WTC11 (cell line): ENCODE results near the gene ASMTL. TPM values are rescaled to one million over a fixed set of nuclear protein-coding genes. Genes with fewer than 3 reads are reported as not detected.
A peak's percentile ranks its signal among the peaks of the same experiment; 100 is the strongest.

ENCODE experiments used
- ATAC-seq: fragments of 200-7000 bp; cut with Tn5 transposase; 2 replicates; pipeline ENCODE4 v1.10.0; 2021; ENCODE audit warnings: mild to moderate bottlenecking, moderate library complexity
- CTCF ChIA-PET: fragments of 300-600 bp; sonication (Branson Sonifier 250); formaldehyde crosslinking; loops from one replicate; lab custom pipeline; 2021; ENCODE audit warnings: antibody characterized with exemption; lab: Charles Lee
- POLR2A ChIA-PET: fragments of 350-600 bp; sonication (Branson Sonifier 250); formaldehyde crosslinking; loops from one replicate; lab custom pipeline; 2021; ENCODE audit warnings: antibody characterized with exemption; lab: Charles Lee
- DNase-seq: peaks from one replicate; pipeline ENCODE4 v3.0.0; 2021; ENCODE audit warnings: low spot score
- H3K27ac Mint-ChIP-seq: 2 replicates; pipeline ENCODE4 v1.8.0; 2021; ENCODE audit warnings: mixed read lengths
- H3K27me3 Mint-ChIP-seq: 2 replicates; pipeline ENCODE4 v1.8.0; 2021; ENCODE audit warnings: low read depth, mild to moderate bottlenecking, moderate library complexity, mixed read lengths
- H3K36me3 Mint-ChIP-seq: 2 replicates; pipeline ENCODE4 v1.8.0; 2021; ENCODE audit warnings: mixed read lengths
- H3K4me1 Mint-ChIP-seq: 2 replicates; pipeline ENCODE4 v1.8.0; 2022; ENCODE audit warnings: mixed read lengths
- H3K4me3 Mint-ChIP-seq: 2 replicates; pipeline ENCODE4 v1.8.0; 2021; ENCODE audit warnings: mild to moderate bottlenecking, moderate library complexity, mixed read lengths
- H3K9me3 Mint-ChIP-seq: 2 replicates; pipeline ENCODE4 v1.8.0; 2021; ENCODE audit warnings: mixed read lengths
- CBFB ChIP-seq: sonication (generic); formaldehyde crosslinking; IDR thresholded peaks from 2 replicates; pipeline ENCODE4 v1.8.1; 2022; ENCODE audit warnings: mild to moderate bottlenecking, low read depth, missing genetic modification reagents
- CREB1 ChIP-seq: sonication (generic); formaldehyde crosslinking; IDR thresholded peaks from 2 replicates; pipeline ENCODE4 v1.8.0; 2023; ENCODE audit warnings: mild to moderate bottlenecking, missing genetic modification reagents
- CREM ChIP-seq: sonication (generic); formaldehyde crosslinking; IDR thresholded peaks from 2 replicates; pipeline ENCODE4 v1.8.1; 2022; ENCODE audit warnings: mild to moderate bottlenecking, missing genetic modification reagents, moderate library complexity
- ESRRA ChIP-seq: sonication (generic); formaldehyde crosslinking; IDR thresholded peaks from 2 replicates; pipeline ENCODE4 v1.8.1; 2022; ENCODE audit warnings: mild to moderate bottlenecking, missing genetic modification reagents, borderline replicate concordance
- ETV6 ChIP-seq: sonication (generic); formaldehyde crosslinking; IDR thresholded peaks from 2 replicates; pipeline ENCODE4 v1.8.1; 2022; ENCODE audit warnings: mild to moderate bottlenecking, missing genetic modification reagents
- FOXP1 ChIP-seq: sonication (generic); formaldehyde crosslinking; IDR thresholded peaks from 2 replicates; pipeline ENCODE4 v1.8.0; 2022; ENCODE audit warnings: missing genetic modification reagents, mild to moderate bottlenecking, moderate library complexity, borderline replicate concordance
- GABPB1 ChIP-seq: sonication (generic); formaldehyde crosslinking; IDR thresholded peaks from 2 replicates; pipeline ENCODE4 v1.8.1; 2023; ENCODE audit warnings: mild to moderate bottlenecking, missing genetic modification reagents
- GRHL2 ChIP-seq: fragments of 250-450 bp; sonication (Bioruptor Pico); IDR thresholded peaks from 2 replicates; pipeline ENCODE4 v1.8.0; 2022; ENCODE audit warnings: mild to moderate bottlenecking, moderate library complexity; ENCODE audit not compliant: insufficient replicate concordance, severe bottlenecking
- NR2C2 ChIP-seq: sonication (generic); formaldehyde crosslinking; IDR thresholded peaks from 2 replicates; pipeline ENCODE4 v1.8.0; 2022; ENCODE audit warnings: mild to moderate bottlenecking, missing genetic modification reagents
- PRRX2 ChIP-seq: fragments of 250-450 bp; sonication (Bioruptor Pico); IDR thresholded peaks from 2 replicates; pipeline ENCODE4 v1.8.0; 2021; ENCODE audit warnings: mild to moderate bottlenecking
- RELA ChIP-seq: sonication (generic); formaldehyde crosslinking; IDR thresholded peaks from 2 replicates; pipeline ENCODE4 v1.8.1; 2022; ENCODE audit warnings: missing genetic modification reagents, mild to moderate bottlenecking, borderline replicate concordance
- TCF7 ChIP-seq: sonication (generic); formaldehyde crosslinking; IDR thresholded peaks from 2 replicates; pipeline ENCODE4 v1.8.0; 2022; ENCODE audit warnings: mild to moderate bottlenecking, low read depth, missing genetic modification reagents, moderate library complexity
- TEAD1 ChIP-seq: sonication (generic); formaldehyde crosslinking; IDR thresholded peaks from 2 replicates; pipeline ENCODE4 v1.8.0; 2022; ENCODE audit warnings: mild to moderate bottlenecking, missing genetic modification reagents
- ZNF263 ChIP-seq: sonication (generic); formaldehyde crosslinking; IDR thresholded peaks from 2 replicates; pipeline ENCODE4 v1.8.1; 2022; ENCODE audit warnings: low read depth, mild to moderate bottlenecking, moderate library complexity, missing genetic modification reagents
- ZNF671 ChIP-seq: fragments of 250-450 bp; sonication (Bioruptor Pico); IDR thresholded peaks from 2 replicates; pipeline ENCODE4 v1.8.0; 2021; ENCODE audit warnings: mild to moderate bottlenecking
- total RNA-seq: library from RNA; stranded (reverse); gene quantifications from 3 replicates; pipeline ENCODE4 v1.2.3, GENCODE V29; 2021
- TF ChIP-seq, protein P1 (sequence below): fragments of 250-450 bp; sonication (Bioruptor Pico); conservative IDR thresholded peaks from 2 replicates; pipeline ENCODE4 v1.9.0; 2021; ENCODE audit warnings: mild to moderate bottlenecking
- TF ChIP-seq, protein P2 (sequence below): sonication (generic); formaldehyde crosslinking; conservative IDR thresholded peaks from 2 replicates; pipeline ENCODE4 v1.8.1; 2022; ENCODE audit warnings: mild to moderate bottlenecking, missing genetic modification reagents
- TF ChIP-seq, protein P3 (sequence below): sonication (generic); formaldehyde crosslinking; IDR thresholded peaks from 2 replicates; pipeline ENCODE4 v1.8.1; 2022; ENCODE audit warnings: mild to moderate bottlenecking, moderate library complexity, missing genetic modification reagents
- TF ChIP-seq, protein P4 (sequence below): sonication (generic); formaldehyde crosslinking; IDR thresholded peaks from 2 replicates; pipeline ENCODE4 v1.8.0; 2023; ENCODE audit warnings: mild to moderate bottlenecking, missing genetic modification reagents
- TF ChIP-seq, protein P5 (sequence below): sonication (generic); formaldehyde crosslinking; IDR thresholded peaks from 2 replicates; pipeline ENCODE4 v1.8.0; 2022; ENCODE audit warnings: missing genetic modification reagents

The ASMTL gene
- total RNA-seq, 1 experiment from 2014 or later = 70.6 TPM

DNA sequence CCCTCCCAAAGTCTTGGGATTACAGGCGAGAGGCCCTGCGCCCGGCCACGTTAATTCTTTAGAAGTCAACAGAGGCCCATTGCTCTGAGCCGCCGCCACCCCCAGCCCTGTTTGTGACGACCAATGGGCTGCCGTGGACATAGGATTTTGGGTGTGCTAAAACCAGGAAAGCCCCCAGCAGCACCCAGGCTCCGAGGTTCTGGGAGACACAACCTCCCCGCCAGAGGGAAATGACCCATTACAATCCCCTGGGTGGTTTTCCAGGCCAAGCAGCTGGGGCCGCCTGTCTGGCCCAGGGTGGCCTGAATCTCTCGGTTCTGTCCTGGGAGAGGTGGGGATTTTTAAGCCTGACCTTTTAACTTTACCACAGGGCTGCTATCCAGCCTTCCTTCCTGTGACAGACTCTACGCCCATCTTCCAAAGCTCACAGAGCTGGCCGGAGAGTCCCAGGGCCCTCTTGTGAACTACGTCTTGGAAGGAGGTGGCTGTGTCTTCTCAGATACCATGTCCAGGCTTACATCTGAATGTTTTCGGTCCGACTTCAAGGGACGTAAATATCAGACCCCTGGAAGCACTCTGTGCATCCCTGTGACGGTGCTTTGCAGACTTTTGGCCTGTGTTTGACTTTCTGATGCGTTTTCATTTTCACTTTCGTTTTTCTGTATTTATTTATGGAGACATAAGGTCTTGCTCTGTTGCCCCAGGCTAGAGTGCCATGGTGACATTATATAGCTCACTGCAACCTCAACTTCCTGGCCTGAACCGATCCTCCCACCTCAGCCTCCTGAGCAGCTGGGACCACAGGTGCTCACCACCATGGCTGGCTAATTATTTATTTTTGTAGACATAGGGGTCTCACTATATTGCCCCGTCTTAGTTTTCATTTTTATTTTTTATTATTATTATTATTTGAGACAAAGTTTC lies 48.3 kb upstream of the ASMTL start:
- H3K36me3 Mint-ChIP-seq = no peaks in the 10 kb centered on the region
- no peak overlapping the region for H3K4me3 Mint-ChIP-seq
- CTCF ChIA-PET = no interaction called here

DNA sequence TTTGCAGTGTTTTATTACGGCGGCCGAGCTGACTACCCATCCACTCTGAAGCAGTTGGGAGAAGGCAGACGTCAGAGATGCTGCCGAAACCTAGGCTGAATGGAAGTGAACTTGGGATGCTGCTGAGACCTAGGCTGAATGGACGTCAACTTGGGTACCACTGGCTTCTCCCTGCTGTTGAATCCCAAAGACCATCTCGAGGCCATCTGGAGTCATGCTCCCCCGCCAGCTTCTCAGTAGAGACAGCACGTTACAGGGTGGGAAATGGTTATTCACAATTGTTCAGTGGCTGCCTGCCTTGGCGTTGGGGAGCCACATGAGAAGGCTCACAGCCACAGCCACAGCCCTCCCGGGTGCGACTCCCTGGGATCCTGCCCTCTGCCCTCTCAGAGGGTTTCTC lies 43.4 kb upstream of the ASMTL start:
- Mint-ChIP-seq H3K27ac (no peak overlapping the region), H3K9me3 (peaks cover 13% of the 10 kb centered on the region), H3K36me3 (peaks cover 9% of the 10 kb centered on the region), H3K4me3 (no peak overlapping the region), H3K4me1 (peaks cover 9% of the 10 kb centered on the region), H3K27me3 (peaks cover 10% of the 10 kb centered on the region)
- POLR2A ChIA-PET = no interaction called here
- CTCF ChIA-PET = no interaction called here
- TF ChIP-seq, protein P1, sequence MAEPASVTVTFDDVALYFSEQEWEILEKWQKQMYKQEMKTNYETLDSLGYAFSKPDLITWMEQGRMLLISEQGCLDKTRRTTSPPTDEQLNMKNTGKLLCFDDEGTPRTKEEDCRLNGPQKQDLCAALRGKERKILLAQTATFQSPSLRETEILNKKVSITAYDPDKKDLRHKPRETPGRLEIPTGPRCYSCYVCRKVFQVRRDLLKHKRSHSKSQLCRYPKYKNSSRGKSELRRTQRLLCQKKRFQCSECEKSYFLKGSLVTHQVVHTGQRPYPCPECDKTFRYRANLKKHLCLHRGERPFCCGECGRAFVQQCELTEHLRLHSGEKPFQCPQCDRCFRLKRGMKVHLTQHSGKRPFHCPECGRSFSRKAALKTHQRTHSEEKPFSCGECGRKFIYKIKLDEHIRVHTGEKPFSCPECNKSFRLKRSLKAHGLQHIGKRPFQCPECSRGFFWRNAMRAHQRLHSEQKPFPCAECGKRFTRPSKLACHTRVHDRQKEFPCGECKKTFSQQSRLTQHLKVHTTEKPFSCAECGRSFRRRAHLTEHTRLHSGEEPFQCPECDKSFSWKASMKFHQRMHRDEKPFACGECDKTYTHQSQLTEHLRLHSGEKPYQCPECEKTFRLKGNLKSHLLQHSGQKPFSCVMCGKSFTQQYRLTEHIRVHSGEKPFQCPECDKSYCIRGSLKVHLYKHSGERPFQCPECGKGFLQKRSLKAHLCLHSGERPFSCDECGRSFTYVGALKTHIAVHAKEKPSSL (CRISPR knock-in tag) = no peak
- TF ChIP-seq, protein P2, sequence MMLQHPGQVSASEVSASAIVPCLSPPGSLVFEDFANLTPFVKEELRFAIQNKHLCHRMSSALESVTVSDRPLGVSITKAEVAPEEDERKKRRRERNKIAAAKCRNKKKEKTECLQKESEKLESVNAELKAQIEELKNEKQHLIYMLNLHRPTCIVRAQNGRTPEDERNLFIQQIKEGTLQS = no peak
- TF ChIP-seq TEAD1 (CRISPR knock-in tag) (no peak), PRRX2 (CRISPR knock-in tag) (no peak), CREB1 (CRISPR knock-in tag) (no peak), ESRRA (CRISPR knock-in tag) (no peak), ETV6 (CRISPR knock-in tag) (no peak), GABPB1 (CRISPR knock-in tag) (no peak)
- DNase-seq = no peak
- ATAC-seq = no peak

More for the DNA sequence above, 48.3 kb upstream of the ASMTL start:
- no peaks in the 10 kb centered on the region for H3K9me3 Mint-ChIP-seq
- POLR2A ChIA-PET = no interaction called here
- no peak for DNase-seq
- no peak for TF ChIP-seq CREM (CRISPR knock-in tag)
- TF ChIP-seq, all 79 proteins: peak for 0
- Mint-ChIP-seq H3K27me3 (no peaks in the 10 kb centered on the region), H3K27ac (no peak overlapping the region), H3K4me1 (no peaks in the 10 kb centered on the region)
- no peak for ATAC-seq

DNA sequence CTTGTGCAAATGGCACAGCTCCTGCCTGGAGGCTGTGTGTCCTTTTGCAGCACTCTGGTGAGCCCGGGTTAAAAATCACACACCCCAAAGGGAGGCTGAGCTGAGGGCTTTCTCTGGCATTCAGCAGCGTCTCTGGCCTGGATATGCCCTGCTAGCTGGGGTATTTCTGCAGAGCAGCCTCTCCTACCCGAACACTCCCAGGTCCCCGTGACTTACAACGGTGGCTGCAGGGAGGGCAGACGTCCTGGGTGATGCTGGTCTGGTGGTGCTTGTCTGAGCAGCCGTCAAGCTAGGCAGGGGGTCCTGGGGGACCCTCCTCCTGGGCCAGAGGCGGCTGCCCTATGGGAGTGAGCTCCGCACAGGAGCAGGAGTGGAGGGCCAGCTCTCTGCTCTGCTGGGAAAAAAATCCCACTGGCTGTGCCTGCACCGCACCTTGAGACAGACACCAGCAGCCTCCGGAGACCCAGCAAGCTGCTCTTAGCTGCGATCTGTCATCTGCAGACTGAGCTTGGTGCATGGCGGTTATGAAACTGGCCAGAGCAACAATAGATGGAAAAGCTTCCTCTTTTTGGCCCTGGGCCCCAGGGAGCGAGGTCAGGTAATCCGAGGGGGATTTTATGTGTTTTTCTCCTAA lies 41.3 kb upstream of the ASMTL start:
- ChIA-PET POLR2A (no interaction called here), CTCF (no interaction called here)
- Mint-ChIP-seq H3K27ac (no peak overlapping the region), H3K4me3 (peak overlapping the region; percentile 14), H3K36me3 (peaks cover 15% of the 10 kb centered on the region), H3K27me3 (peaks cover 16% of the 10 kb centered on the region), H3K9me3 (peaks cover 19% of the 10 kb centered on the region), H3K4me1 (peaks cover 9% of the 10 kb centered on the region)
- ATAC-seq (peak; percentile 38), DNase-seq (no peak)
- TF ChIP-seq, protein P3, sequence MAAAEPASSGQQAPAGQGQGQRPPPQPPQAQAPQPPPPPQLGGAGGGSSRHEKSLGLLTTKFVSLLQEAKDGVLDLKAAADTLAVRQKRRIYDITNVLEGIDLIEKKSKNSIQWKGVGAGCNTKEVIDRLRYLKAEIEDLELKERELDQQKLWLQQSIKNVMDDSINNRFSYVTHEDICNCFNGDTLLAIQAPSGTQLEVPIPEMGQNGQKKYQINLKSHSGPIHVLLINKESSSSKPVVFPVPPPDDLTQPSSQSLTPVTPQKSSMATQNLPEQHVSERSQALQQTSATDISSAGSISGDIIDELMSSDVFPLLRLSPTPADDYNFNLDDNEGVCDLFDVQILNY (CRISPR knock-in tag) = no peak
- TF ChIP-seq RELA (CRISPR knock-in tag) (no peak), TCF7 (CRISPR knock-in tag) (no peak), CREM (CRISPR knock-in tag) (no peak), ZNF263 (CRISPR knock-in tag) (no peak), GABPB1 (CRISPR knock-in tag) (no peak), NR2C2 (CRISPR knock-in tag) (no peak), FOXP1 (CRISPR knock-in tag) (no peak), ZNF671 (CRISPR knock-in tag) (no peak), CBFB (CRISPR knock-in tag) (no peak), GRHL2 (CRISPR knock-in tag) (no peak)
- TF ChIP-seq, protein P2 = no peak
- TF ChIP-seq, protein P4, sequence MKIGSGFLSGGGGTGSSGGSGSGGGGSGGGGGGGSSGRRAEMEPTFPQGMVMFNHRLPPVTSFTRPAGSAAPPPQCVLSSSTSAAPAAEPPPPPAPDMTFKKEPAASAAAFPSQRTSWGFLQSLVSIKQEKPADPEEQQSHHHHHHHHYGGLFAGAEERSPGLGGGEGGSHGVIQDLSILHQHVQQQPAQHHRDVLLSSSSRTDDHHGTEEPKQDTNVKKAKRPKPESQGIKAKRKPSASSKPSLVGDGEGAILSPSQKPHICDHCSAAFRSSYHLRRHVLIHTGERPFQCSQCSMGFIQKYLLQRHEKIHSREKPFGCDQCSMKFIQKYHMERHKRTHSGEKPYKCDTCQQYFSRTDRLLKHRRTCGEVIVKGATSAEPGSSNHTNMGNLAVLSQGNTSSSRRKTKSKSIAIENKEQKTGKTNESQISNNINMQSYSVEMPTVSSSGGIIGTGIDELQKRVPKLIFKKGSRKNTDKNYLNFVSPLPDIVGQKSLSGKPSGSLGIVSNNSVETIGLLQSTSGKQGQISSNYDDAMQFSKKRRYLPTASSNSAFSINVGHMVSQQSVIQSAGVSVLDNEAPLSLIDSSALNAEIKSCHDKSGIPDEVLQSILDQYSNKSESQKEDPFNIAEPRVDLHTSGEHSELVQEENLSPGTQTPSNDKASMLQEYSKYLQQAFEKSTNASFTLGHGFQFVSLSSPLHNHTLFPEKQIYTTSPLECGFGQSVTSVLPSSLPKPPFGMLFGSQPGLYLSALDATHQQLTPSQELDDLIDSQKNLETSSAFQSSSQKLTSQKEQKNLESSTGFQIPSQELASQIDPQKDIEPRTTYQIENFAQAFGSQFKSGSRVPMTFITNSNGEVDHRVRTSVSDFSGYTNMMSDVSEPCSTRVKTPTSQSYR (CRISPR knock-in tag) = no peak
- TF ChIP-seq, protein P5, sequence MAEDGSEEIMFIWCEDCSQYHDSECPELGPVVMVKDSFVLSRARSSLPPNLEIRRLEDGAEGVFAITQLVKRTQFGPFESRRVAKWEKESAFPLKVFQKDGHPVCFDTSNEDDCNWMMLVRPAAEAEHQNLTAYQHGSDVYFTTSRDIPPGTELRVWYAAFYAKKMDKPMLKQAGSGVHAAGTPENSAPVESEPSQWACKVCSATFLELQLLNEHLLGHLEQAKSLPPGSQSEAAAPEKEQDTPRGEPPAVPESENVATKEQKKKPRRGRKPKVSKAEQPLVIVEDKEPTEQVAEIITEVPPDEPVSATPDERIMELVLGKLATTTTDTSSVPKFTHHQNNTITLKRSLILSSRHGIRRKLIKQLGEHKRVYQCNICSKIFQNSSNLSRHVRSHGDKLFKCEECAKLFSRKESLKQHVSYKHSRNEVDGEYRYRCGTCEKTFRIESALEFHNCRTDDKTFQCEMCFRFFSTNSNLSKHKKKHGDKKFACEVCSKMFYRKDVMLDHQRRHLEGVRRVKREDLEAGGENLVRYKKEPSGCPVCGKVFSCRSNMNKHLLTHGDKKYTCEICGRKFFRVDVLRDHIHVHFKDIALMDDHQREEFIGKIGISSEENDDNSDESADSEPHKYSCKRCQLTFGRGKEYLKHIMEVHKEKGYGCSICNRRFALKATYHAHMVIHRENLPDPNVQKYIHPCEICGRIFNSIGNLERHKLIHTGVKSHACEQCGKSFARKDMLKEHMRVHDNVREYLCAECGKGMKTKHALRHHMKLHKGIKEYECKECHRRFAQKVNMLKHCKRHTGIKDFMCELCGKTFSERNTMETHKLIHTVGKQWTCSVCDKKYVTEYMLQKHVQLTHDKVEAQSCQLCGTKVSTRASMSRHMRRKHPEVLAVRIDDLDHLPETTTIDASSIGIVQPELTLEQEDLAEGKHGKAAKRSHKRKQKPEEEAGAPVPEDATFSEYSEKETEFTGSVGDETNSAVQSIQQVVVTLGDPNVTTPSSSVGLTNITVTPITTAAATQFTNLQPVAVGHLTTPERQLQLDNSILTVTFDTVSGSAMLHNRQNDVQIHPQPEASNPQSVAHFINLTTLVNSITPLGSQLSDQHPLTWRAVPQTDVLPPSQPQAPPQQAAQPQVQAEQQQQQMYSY = no peak
